IPS-NIHi11 (cell line): Measurements from ENCODE around the gene SMAD7.

Experiments
- DNase-seq: peaks from one replicate; pipeline ENCODE4 v3.0.0; 2012; ENCODE audit warnings: mixed read lengths, low spot score

The SMAD7 gene

GRCh38 chr18:48914581-48915251 is 36.0 kb downstream of the SMAD7 start:
- no peak for DNase-seq

GRCh38 chr18:48913775-48914174 is 37.0 kb downstream of the SMAD7 start:
- no peak for DNase-seq

GRCh38 chr18:48913201-48913600 is 37.6 kb downstream of the SMAD7 start:
- no peak for DNase-seq

DNA sequence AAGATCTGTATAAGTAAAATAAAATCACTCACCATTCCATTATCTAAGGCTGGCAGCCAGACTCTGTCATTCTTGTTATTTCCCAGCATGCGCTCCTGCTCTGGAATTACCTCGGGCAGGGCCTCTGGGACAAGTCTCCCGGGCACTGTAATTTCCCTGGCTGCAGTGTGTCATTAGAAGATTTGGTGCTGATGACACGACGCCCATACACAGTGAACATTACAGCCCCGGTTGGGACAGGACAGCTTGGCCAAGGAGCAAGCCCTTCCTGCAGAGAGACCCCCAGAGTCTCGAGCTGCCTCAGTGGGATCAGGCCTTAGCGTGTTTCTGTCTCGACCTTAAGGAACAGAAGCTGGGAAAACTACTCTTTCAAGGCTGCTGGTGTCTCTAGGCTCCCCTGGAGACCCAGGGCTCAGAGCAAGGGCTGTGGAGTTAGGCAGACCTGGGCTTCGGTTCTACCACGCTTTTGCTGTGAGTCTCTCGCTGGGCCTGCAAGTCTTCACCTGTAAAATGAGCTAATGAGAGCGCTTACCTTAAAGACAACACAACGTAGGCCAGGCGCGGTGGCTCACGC is 39.7 kb downstream of the SMAD7 start:
- no peak for DNase-seq

DNA sequence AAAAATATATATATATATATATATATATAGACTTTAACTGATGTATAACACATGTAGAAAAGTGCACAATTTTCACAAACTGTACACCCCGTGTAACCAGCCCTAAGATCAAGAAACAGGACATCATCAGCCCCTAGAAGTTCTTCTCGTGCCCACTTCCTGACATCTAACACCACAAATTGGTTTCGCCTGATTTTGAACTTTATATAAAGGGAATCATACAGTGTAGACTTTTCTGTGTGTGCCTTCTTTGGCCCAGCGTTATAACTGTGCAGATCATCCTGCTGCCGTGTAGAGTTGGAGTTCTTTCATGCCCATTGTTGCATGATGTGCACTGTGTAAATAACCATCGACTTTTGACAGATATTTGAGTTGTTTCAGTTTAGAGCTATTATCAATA is 41.0 kb downstream of the SMAD7 start:
- no peak for DNase-seq

GRCh38 chr18:48908916-48909315 is 41.8 kb downstream of the SMAD7 start:
- no peak for DNase-seq

- DNase-seq: no peak
Measured at GRCh38 chr18:48905513-48905912, 45.3 kb downstream of the SMAD7 start.

GRCh38 chr18:48904847-48905394 is 45.8 kb downstream of the SMAD7 start:
- no peak for DNase-seq

DNA sequence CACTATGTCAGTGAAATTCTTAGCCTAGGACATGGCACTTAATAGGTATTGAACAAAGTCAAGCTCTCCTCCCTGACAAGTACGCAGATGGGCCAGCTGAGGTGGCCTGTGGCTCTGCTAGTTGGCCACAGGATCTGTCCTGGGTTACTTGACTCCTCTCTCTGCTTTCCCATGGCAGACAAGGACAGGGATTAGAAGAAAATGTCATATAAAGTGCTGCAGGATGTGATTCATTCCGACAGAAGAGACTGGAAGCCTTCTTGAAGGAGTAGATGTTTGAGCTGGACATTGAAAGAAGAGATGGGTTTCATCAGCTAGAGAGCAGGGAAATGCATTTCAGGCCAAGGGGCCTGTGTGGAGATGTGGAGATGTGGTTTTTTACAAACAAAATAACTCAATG is 46.7 kb downstream of the SMAD7 start:
- no peak for DNase-seq

DNA sequence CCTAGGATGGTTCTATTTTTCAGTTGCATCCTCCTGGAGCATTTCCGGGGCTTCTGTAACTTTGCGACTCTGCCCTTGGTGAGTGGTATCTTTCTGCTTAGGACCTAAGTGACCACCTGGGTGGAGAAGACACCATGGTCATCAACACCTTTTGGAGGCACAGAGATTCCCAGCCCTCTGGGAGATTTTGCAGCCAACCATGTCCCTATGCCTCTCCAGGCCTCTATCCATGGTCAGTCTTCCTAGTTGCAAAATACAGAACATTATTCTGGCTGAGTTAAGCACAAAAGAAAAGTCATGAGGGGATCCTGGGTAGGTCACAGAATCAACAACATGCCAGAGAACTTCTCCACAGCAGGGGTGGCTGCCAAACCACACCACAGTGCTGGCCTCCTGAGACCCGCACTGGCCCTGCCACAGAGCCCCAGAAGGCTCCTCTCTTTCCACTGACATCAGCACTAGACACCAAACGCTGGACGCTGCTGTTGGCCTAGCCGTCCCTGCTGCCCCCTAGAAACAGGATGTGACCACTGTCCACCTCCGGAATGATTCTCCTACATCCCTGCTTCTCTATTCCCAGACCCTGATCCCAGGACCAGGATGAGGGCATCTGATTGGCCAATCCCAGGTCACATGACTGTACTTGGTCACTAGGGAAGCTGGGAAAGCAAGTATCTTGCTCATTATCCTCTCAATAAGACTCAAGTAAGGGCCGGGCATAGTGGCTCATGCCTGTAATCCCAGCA is 47.7 kb downstream of the SMAD7 start:
- no peak for DNase-seq

DNA sequence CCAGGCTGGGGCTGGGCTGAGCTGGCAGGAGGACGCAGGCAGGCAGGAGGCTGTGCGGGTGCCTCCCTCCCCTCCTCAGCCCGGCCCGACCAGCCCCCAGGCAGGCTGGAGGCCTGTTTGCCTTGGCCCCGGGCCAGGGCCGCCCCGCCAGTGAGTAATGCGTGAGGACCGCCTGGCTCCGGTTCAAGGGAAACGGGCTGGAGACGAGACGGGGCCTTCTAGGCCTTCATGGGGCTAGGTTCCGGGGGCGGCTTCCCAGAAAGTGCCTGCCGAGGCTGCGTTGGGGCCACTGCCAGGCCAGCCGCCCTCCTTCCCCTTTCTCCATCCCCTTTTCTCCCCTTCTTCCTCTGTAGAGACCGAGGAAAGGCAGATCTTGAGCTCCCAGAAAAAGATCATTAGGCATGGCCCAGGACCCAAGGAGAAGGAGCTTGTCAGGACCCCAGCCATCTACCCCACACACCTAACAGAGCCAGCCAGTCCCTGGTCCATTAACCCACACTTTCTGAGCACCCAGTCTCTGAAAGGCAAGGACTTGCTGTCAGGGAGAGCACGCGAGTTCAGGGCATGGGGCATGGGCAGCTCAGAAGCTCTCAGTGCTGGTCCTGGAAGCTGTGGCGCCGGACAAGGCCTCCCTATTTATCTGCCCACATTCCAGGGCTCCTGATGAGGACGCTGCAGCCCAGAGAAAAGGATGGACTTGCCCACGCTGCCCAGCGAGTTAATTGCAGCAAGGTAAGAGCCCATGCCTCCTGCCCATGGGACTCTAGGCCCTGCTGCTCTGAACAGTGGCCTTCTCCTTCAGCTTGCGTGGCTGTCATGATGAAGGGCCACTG is 48.5 kb downstream of the SMAD7 start:
- DNase-seq: peak; percentile 59

DNA sequence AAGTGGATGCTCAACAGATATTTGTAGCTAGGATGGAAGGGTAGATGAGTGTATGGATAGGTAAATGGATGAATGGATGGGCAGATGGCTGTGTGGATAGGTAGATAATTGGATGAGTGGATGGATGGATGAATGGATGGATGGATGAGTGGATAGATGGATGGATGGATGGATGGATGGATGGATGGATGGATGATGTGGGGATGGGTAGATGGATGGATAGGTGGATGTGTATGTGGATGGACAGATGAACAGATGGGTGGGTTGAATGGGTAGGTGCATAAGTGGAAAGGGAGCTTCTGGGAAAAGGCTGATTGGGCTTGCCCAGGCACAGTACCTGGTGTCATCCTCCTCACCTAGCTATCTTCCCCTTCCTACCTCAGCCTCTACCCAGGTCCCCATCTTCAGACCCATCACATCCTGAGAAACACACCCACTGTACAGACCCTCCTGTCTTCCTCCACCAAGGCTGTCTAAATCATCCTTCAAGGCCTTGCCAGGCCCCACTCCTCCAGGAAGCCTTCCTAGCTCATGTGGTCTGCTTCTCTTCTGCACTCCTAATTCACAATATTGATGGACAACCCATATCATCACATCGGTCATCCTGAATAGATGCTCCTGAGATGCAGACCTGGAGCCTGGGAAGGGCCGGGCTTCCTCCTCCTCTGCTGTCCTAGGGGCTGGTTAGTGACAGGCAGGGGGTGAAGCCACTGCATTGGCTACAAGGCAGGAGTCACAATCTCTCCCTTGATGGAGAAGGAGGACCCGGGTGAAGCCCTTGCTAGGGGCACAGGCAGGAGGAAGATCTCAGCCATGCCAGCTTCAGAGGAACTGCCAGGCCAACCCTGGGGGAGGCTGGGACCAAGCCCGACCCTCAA is 49.4 kb downstream of the SMAD7 start:
- DNase-seq: no peak

DNA sequence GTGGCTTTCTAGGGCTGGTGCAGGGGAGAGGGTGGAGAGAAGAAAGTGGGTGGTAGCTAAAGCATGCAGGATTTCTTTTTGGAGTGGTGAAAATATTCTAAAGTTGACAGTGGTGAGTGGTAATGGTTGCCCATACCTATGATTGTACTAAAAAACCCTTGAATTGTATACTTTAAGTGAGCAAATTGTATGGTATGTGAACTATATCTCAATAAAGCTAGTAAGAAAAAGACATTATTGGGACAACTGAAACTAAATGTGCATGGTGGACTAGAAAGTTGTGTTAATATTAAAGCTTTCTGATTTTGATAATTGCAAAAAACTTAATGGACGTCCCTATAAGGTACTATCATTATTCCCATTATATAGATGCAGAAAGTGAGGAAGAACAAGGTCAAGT is 50.3 kb downstream of the SMAD7 start:
- DNase-seq: no peak

DNA sequence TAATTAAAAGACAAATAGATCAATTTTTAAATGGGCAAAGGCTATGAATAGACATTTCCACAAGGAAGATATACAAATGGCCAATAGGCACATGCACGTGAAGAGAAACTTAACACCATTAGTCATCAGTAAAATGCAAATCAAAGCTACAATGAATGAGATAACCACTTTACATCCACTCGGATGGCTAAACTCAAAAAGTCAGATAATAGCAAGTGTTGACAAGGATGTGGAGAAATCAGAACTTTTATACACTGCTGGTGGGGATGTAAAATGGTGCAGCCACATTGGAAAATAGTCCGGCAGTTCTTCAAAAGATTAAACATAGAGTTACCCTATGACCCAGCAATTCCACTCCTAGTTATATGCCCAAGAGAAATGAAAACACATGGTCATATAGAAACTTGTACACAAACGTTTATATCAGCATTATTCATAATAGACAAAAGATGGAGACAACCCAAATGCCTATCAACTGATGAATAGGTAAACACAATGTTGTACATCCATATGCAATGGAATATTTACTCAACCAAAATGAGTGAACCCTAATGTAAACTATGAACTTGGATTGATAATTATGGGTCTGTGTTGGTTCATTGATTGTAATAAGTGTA is 51.1 kb downstream of the SMAD7 start:
- DNase-seq: no peak

DNA sequence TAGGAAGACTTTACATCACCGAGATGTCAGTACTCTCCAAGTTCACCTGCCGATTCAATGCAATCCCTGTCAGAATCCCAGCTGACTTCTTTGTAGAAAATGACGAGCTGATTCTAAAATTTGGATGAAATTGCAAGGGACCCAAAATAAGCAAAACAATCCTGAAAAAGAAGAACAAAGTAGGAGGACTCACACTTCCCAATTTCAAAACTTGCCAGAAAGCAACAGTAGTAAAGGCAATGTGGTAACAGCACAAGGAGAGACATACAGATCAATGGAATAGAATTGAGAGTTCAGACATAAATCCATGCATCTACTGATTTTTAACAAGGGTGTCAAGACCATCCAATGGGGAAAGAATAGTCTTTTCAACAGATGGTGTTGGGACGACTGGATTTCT is 52.2 kb downstream of the SMAD7 start:
- DNase-seq: no peak

- DNase-seq: no peak
Measured at GRCh38 chr18:48897531-48897930, 53.2 kb downstream of the SMAD7 start.

- DNase-seq: peak; percentile 70
Measured at GRCh38 chr18:48896875-48897511, 53.8 kb downstream of the SMAD7 start.

DNA sequence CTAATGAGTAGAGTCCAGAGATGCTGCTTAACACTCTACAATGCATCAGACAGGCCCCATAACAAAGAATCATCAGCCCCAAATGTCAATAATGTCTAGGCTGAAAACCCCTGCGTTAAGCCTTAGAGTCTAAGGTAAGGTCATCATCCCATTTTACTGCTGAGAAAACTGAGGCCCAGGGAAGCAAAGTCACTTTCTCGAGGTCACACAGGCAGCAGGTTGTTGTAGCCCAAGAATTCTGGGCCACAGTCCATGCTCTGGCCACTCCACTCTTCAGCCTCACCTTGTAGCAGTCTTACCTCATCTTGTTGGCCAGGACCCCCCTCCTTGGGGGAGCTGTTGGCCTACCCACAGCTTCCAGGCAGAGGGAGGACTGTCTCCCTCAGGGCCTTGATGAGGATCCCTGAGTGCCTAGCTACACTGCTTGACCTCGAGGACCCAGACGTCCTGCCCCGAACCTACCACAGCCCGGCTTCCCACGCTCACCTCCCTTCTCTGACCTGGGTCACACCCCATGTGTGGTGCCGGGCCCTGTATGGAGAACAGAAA is 54.4 kb downstream of the SMAD7 start:
- no peak for DNase-seq

DNA sequence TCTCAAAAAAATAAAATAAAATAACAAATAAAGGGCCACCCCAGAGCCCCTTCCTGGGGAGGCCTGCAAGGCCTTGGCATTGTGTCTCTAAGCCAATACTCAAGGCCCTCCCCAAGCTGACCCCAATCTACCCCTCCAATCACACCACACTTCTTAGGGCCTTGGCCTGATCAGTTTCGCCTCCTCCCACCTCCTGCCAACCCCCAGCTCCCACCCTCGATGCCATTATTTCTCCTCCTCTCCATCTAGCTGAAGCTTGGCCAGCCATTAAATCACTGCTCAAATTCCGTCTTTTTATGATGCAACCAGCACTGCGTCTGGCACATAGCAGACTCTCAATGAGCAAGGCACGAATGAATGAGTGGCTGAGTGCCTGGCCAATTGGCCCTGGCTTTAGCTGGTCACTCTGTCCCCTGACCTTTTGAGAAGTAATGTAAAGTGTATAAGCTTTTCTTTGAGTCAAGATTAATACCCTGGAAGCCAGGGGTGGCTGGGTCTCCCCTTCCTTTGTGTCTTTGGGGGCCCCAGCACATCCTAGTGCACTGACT is 55.9 kb downstream of the SMAD7 start:
- no peak for DNase-seq
